Activated CD8-positive, alpha-beta T cell treated with anti-CD3 and anti-CD28 coated beads for 36 hours (primary cell): ENCODE measurements around the gene ICAM4. TPM values are rescaled to one million over a fixed set of nuclear protein-coding genes. Genes with fewer than 3 reads are reported as not detected.
A peak's percentile ranks its signal among the peaks of the same experiment; 100 is the strongest.
"Not testable (repeated sequence)": the region's sequence is repeated elsewhere in the genome, so short reads cannot be mapped to it uniquely, and the experiment has no call there.

Experiments
- ATAC-seq: fragments of 200-7000 bp; cut with Tn5 transposase; one replicate; pipeline ENCODE4 v1.10.0; 2021; ENCODE audit warnings: mild to moderate bottlenecking, moderate library complexity
- CTCF ChIA-PET: fragments of 350-600 bp; sonication (Branson Sonifier 250); formaldehyde crosslinking; loops from one replicate; lab custom pipeline; 2021; ENCODE audit warnings: antibody characterized with exemption; lab: Charles Lee
- POLR2A ChIA-PET: fragments of 350-600 bp; sonication (Branson Sonifier 250); formaldehyde crosslinking; loops from one replicate; lab custom pipeline; 2021; ENCODE audit warnings: antibody characterized with exemption; lab: Charles Lee
- DNase-seq: peaks from one replicate; pipeline ENCODE4 v3.0.0-alpha.2; 2020
- H3K27ac Mint-ChIP-seq: one replicate; pipeline ENCODE4 v1.8.0; 2021; ENCODE audit warnings: mild to moderate bottlenecking, mixed read lengths
- H3K27me3 Mint-ChIP-seq: one replicate; pipeline ENCODE4 v1.8.0; 2021; ENCODE audit warnings: mixed read lengths
- H3K36me3 Mint-ChIP-seq: one replicate; pipeline ENCODE4 v1.8.0; 2021; ENCODE audit warnings: low read depth, mixed read lengths
- H3K4me1 Mint-ChIP-seq: one replicate; pipeline ENCODE4 v1.8.0; 2021; ENCODE audit warnings: low read depth, mixed read lengths
- H3K4me3 Mint-ChIP-seq: one replicate; pipeline ENCODE4 v1.8.0; 2021; ENCODE audit warnings: mild to moderate bottlenecking, moderate library complexity, mixed read lengths
- H3K9me3 Mint-ChIP-seq: one replicate; pipeline ENCODE4 v1.8.0; 2021; ENCODE audit warnings: mixed read lengths
- intact Hi-C: fragments of 100-400 bp; cut with micrococcal nuclease; formaldehyde crosslinking; loops from one replicate; pipeline ENCODE4 v1.10.0; 2022
- total RNA-seq, 2 experiments: library from RNA; stranded (reverse); gene quantifications; one replicate each; pipeline ENCODE4 v1.2.3, GENCODE V29; 2021
- TF ChIP-seq, protein P1 (sequence below): fragments of 200-600 bp; IDR thresholded peaks from one replicate; pipeline ENCODE4 v1.8.0; 2022; ENCODE audit warnings: antibody characterized with exemption, mild to moderate bottlenecking

ICAM4 gene
- total RNA-seq, 2 experiments from 2014 or later = 0.36 to 0.54 TPM

DNA sequence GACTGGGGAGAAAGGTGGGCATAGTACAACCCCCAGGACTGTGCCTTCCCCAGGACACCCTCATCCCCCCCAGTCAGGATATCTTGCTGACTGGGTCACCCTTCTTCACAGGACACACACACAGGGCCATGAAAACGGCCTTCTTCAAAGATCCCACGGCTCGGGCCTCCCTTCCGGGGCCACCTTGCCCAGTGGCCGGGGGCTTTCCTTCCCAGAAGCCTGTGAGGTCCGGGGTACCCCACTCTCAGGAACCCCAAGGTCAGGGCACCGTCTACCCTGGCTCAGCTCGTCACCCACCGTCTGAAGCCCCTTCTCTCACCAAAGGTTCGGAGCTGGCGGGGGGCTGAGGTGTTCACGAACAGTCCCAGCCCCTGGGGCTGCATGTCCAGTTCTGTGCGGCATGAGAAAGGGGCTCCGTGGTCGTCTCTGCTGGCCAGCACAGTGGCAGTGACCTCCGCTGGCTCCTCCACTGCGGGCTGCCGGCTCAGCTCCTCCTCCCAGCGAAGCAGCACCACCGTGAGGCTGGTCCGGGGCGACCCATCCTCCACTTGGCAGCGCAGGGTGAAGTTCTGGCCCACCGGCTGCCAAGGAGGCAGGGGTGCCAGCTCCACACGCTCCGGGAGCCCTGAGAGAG is 48.7 kb downstream of the ICAM4 start:
- no peak for ATAC-seq
- H3K9me3 Mint-ChIP-seq = no peaks in the 10 kb centered on the region
- H3K36me3 Mint-ChIP-seq = peaks cover 34% of the 10 kb centered on the region
- POLR2A ChIA-PET = interaction anchor here (0.7 kb wide), 1 partner anchor 26 kb away, joined by 3 read pairs; no protein-coding TSS in a partner anchor
- H3K4me1 Mint-ChIP-seq = peaks cover 53% of the 10 kb centered on the region
- intact Hi-C loops = loop anchor here (10.0 kb wide), 1 partner anchor 49 kb away; the partner anchor contains the start of gene TYK2
- DNase-seq = no peak
- TF ChIP-seq, protein P1, sequence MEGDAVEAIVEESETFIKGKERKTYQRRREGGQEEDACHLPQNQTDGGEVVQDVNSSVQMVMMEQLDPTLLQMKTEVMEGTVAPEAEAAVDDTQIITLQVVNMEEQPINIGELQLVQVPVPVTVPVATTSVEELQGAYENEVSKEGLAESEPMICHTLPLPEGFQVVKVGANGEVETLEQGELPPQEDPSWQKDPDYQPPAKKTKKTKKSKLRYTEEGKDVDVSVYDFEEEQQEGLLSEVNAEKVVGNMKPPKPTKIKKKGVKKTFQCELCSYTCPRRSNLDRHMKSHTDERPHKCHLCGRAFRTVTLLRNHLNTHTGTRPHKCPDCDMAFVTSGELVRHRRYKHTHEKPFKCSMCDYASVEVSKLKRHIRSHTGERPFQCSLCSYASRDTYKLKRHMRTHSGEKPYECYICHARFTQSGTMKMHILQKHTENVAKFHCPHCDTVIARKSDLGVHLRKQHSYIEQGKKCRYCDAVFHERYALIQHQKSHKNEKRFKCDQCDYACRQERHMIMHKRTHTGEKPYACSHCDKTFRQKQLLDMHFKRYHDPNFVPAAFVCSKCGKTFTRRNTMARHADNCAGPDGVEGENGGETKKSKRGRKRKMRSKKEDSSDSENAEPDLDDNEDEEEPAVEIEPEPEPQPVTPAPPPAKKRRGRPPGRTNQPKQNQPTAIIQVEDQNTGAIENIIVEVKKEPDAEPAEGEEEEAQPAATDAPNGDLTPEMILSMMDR = no peak
- CTCF ChIA-PET = interaction anchor here (1.3 kb wide), 1 partner anchor 77 kb away, joined by 3 read pairs; no protein-coding TSS in a partner anchor
- no peak overlapping the region for H3K4me3 Mint-ChIP-seq
- H3K27me3 Mint-ChIP-seq = no peaks in the 10 kb centered on the region
- no peak overlapping the region for H3K27ac Mint-ChIP-seq

DNA sequence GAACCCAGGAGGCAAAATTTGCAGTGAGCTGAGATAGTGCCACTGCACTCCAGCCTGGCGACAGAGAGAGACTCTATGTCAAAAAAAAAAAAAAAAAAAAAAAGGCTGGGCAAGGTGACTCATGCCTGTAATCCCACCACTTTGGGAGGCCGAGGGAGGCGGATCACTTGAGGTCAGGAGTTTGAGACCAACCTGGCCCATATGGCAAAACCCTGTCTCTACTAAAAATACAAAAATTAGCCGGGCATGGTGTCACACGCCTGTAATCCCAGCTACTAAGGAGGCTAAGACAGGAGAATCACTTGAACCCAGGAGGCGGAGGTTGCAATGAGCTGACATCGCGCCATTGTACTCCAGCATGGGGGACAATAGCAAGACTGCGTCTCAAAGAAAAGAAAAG is 50.0 kb downstream of the ICAM4 start:
- ATAC-seq, H3K9me3 Mint-ChIP-seq, DNase-seq, H3K27me3 Mint-ChIP-seq, H3K4me3 Mint-ChIP-seq: not testable (repeated sequence)
- POLR2A ChIA-PET = interaction anchor here (0.7 kb wide), 2 partner anchors 20 to 201 kb away, joined by 3 read pairs; no protein-coding TSS in a partner anchor
- Mint-ChIP-seq H3K4me1 (peaks cover 56% of the 10 kb centered on the region), H3K27ac (peak overlapping the region; percentile 34), H3K36me3 (peaks cover 32% of the 10 kb centered on the region)
- CTCF ChIA-PET = interaction anchor here (1.0 kb wide), 1 partner anchor 12 kb away, joined by 3 read pairs; no protein-coding TSS in a partner anchor
- intact Hi-C loops = loop anchor here (10.0 kb wide), 1 partner anchor 48 kb away; the partner anchor contains the start of gene TYK2

Other genes starting within 250 kb of the ICAM4 start
- 10 to 100 TPM; 45.6 to 49.5 TPM for gene SHFL, start 200.6 kb upstream of the ICAM4 start, total RNA-seq
- 10 to 100 TPM; 11.8 to 12.0 TPM for gene ANGPTL6, start 184.3 kb upstream of the ICAM4 start, total RNA-seq
- gene PPAN, start 180.6 kb upstream of the ICAM4 start, total RNA-seq = 100 to 1,000 TPM; 165 to 171 TPM
- gene P2RY11, start 175.3 kb upstream of the ICAM4 start, total RNA-seq = 10 to 100 TPM; 59.0 to 62.1 TPM
- gene EIF3G, start 167.1 kb upstream of the ICAM4 start, total RNA-seq = 100 to 1,000 TPM; 275 to 286 TPM
- gene DNMT1, start 92.0 kb upstream of the ICAM4 start, total RNA-seq = 100 to 1,000 TPM; 372 to 379 TPM
- 1 to 10 TPM; 6.3 to 6.6 TPM for gene S1PR2, start 55.6 kb upstream of the ICAM4 start, total RNA-seq
- gene MRPL4, start 34.7 kb upstream of the ICAM4 start, total RNA-seq = 100 to 1,000 TPM; 151 to 153 TPM
- 10 to 100 TPM; 35.5 to 37.2 TPM for gene ICAM1, start 15.8 kb upstream of the ICAM4 start, total RNA-seq
- 1 to 10 TPM; 5.0 to 5.3 TPM for gene ICAM5, start 3.0 kb downstream of the ICAM4 start, total RNA-seq
- 1 to 10 TPM; 3.2 to 3.7 TPM for gene ZGLP1, start 22.9 kb downstream of the ICAM4 start, total RNA-seq
- gene FDX2, start 29.1 kb downstream of the ICAM4 start, total RNA-seq = 10 to 100 TPM in 1 of 2 experiments, 1 to 10 TPM in 1; 8.1 to 14.3 TPM
- gene RAVER1, start 46.6 kb downstream of the ICAM4 start, total RNA-seq = 100 to 1,000 TPM; 105 to 111 TPM
- 100 to 1,000 TPM; 106 to 107 TPM for gene ICAM3, start 52.7 kb downstream of the ICAM4 start, total RNA-seq
- gene TYK2, start 93.6 kb downstream of the ICAM4 start, total RNA-seq = 100 to 1,000 TPM; 143 TPM
- 100 to 1,000 TPM; 236 to 238 TPM for gene CDC37, start 116.6 kb downstream of the ICAM4 start, total RNA-seq
- gene PDE4A, start 133.6 kb downstream of the ICAM4 start, total RNA-seq = 10 to 100 TPM; 24.6 to 25.5 TPM
- gene KEAP1, start 216.4 kb downstream of the ICAM4 start, total RNA-seq = 10 to 100 TPM; 44.7 to 55.0 TPM
- 1 to 10 TPM in 1 of 2 experiments, under 1 TPM in 1; 0.81 to 1.1 TPM for gene S1PR5, start 230.5 kb downstream of the ICAM4 start, total RNA-seq